ENCODE measurements around the gene CDK5R1.
"Not testable (repeated sequence)": the region's sequence is repeated elsewhere in the genome, so short reads cannot be mapped to it uniquely, and the experiment has no call there.

Gene CDK5R1

DNA sequence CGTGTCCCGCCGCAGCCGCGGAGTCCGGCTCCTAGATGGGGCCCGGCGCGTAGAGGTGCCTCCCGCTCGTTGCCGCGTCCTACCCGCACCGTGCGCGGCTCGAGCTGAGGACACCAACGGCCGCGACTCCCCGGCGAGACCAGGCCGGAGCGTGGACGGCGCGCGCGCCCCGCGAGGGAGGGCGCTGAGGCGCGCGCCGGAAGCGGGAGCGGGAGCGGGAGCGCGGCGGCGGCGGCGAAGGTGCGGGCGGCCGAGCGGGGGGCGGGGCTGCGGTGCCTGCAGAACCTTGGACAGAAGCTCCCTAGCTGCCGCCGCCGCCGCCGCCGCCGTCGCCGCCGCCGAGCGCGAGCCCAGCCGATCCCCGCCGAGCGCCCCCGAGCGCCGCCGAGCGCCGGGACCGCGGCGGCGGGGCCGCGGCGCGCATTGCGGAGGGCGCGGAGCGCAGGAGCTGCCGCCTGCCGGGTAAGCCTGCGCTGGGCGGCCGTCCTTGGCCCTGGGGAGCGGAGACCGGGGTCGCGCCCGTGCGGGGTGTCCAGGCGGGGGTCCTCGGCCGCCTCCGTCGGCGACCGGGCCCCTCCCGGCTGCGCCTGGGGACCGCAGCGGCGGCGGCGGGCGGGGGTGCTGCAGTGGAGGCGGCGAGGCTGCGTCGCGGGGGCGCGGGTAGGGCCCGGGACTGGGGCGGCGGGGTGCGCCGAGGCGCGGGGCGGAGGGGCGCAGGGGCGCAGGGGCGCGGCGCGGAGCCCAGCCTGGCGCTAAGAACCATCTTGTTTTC lies at the start of gene CDK5R1:
CDK5R1 (plus strand) TSS at position 293 of the 772 bp plus-strand sequence. CDS start 628 bp downstream, outside the sequence.
- peak; percentile 49 for DNase-seq (ENCODE audit: low read depth)

DNA sequence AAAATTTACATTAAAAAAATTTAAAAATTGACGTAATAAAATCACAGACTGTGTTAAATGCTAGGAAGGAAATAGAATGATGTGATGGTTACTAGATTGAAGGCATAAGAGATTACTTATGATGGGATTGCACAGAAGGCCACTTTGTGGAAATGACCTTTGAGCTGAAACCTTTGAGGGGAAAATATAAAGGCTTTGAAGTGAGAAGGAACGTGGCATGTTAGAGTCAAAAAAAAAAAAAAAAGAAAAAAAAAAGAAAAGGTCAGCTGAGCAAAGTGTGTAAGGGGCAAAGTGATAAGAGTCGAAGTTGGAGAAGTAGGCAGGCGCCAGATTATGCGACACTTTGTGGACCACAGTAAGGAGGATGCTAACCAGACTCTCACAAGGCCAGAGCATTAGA lies 46.1 kb upstream of the CDK5R1 start:
- no peak for DNase-seq (ENCODE audit: low read depth)

DNA sequence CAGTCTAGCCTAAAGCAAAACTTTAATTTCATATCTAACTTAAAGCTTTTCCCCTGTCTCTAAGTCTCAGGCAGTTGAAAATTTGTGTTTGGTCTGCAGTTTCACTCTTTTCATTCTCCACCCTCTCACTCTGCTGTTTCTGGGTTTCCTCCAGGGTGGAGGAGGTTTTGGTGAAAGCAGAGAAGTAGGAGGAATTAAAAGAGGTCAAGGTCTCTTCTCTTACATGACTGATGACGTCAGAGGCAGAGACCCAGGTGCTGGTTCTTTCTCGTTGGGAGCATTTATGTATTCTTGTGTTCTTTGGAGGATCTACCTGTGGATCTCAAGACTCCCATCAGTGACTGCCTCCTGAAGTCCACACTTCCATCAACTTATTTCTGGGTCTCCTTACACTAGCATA lies 44.9 kb upstream of the CDK5R1 start:
- DNase-seq (ENCODE audit: low read depth) = no peak

DNA sequence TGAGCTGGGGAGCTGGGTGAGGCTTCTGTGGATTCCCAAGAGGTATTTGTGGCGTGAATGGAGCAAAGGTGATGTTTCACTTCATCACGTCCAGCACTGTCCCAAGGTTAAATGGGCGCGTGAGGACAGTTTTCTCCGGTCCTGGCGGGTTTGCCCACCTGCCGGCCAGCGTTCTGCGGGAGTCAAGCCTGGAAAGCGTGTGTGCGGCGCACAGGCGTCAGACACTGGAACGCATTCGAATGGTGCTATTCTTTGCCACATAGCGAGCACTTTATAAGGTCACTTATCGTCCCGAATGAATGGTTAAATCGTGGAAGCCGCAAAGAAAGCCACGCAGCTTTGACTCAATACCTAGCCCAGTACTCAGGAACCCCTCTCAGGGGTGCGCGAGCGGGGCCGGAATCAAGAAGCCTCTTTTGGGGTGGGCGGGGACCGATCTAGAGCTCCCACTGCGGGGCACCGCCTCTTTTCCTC lies 42.9 kb upstream of the CDK5R1 start:
- no peak for DNase-seq (ENCODE audit: low read depth)

DNA sequence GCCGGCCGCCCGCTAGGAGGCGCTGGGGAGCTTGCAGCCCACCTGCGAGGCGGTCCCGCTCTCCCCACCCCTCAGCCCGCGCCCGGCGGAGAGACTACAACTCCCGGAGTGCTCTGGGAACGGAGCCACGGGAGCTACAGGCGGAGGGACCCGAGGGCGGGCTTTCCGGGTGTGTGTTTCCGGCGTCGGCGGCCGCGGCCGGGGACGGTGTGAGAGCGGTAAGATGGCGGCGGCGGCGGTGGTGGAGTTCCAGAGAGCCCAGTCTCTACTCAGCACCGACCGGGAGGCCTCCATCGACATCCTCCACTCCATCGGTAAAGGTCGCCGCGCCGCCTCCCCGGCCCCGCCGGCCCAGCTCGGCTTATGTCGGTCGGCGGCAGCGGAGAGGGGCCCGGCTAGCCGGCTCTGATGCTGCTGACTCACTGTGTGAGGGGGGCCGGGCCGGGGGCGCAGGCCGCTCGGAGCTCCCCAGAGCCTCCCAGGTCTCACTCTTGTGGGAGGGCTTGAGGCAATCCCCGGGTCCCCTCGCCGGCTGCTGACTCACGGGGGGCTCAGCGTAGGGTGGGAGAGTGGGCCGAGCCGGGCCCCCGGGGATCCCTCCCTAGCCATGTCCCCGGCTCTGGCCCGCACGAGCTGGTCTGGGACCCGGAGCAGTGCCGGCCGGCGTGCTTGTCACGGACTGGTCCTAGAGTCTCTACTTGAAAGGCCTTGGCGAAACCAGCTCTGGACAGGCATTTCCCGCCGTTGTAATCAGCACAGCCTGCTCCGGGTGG lies 42.3 kb upstream of the CDK5R1 start, which contains the start of gene PSMD11:
PSMD11 (plus strand) TSS at position 210 of the 773 bp plus-strand sequence; CDS start at position 224, 14 bp downstream.
- DNase-seq (ENCODE audit: low read depth) = peak; percentile 99

DNA sequence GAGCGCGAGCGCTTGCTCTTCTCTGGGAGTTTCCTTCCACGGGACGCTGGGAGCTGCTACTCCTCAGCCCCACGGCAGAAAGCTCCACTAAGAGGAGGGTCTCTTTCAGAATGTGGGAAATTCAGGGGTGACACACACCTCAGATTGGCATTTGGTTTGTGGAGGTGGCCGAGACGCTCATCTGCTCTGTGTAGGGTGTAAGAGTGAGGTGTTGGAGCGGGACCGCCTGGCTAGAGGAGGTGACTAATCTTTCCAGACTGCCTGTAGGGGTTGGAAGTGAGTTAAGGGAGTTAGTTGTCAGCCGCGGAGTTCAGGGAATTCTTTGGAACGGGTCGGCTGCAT lies 41.7 kb upstream of the CDK5R1 start:
- peak; percentile 25 for DNase-seq (ENCODE audit: low read depth)

DNA sequence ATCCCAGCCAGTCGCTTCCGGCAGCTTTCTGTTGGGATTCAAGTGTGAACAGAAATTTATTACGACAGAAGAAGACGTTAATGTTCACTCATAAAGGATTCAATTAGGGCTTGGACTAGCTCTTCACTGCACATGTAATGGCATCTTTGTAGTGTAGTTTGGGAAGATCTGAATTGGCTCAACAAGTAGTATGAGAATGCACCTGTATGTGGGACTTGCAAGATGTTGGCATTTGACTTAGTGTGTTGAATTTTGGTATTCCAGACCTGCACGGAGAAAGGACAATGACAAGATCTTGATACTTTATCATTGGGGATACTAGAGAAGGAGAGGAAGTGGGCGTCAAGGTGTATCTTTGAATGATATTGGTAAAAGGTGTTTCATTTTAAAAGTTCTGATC lies 41.3 kb upstream of the CDK5R1 start:
- DNase-seq (ENCODE audit: low read depth) = no peak

DNA sequence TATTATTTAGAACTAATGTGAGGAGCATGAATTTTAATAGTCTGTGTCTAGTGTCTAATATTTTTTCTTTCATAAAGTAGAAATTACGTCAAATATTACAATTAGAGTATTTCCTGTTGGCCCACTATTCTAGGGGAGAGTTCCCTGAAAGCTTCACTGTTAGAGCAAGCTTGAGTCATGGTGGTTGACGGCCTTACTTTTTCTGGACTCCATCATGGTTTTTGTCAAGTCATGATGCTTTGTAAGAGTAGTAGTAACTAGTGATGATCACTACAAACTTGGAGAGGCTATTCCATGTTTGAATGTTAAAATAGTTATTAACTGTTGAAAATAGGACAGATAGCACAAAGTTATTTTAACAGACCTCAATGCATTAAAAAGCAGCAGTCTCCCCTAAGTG lies 40.8 kb upstream of the CDK5R1 start:
- DNase-seq (ENCODE audit: low read depth) = no peak

DNA sequence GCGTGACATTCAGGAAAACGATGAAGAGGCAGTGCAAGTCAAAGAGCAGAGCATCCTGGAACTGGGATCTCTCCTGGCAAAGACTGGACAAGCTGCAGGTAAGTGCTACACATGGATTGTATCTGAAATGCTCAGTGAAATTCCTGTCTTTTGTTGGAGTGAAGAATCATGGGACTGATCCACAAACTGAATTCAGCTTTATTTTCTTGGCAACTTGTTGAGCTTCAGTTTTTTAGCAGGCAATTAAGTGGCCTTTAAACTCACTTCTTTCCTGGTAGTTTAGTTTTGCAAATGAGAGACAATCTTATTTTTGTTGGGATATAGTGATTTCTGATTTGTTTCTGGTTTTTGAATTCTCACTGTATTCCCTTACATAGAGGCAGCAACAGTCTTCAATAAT lies 39.8 kb upstream of the CDK5R1 start:
- DNase-seq (ENCODE audit: low read depth) = no peak

DNA sequence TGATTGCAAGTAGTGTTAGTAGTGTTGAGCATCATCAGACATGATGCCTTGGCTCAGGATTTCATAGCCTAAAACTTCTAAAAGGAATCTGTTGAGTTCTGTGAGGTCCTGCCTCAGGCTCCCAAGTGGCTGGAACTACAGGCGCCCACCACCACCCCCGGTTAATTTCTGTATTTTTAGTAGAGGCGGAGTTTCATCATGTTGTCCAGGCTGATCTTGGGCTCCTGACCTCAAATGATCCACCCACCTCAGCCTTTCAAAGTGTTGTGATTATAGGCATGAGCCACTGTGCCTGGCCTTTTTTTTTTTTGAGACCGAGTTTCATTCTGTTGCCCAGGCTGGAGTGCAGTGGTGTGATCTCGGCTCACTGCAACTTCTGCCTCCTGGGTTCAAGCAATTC lies 36.8 kb upstream of the CDK5R1 start:
- no peak for DNase-seq (ENCODE audit: low read depth)

DNA sequence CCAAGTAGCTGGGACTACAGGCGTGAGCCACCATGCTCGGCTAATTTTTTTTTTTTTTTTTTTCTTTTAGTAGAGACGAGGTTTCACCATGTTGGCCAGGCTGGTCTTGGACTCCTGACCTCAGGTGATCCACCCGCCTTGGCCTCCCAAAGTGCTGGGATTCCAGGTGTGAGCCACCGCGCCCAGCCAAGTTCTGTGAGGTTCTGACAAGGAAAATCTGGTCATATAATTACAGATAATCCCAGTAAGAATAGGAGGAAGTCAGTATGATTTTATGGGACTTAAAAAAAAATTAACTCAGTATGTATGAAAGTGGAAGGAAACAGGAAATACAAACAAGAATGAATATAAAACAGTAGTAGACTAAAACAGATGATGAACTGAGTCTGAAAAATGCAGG lies 36.4 kb upstream of the CDK5R1 start:
- DNase-seq (ENCODE audit: low read depth) = not testable (repeated sequence)

DNA sequence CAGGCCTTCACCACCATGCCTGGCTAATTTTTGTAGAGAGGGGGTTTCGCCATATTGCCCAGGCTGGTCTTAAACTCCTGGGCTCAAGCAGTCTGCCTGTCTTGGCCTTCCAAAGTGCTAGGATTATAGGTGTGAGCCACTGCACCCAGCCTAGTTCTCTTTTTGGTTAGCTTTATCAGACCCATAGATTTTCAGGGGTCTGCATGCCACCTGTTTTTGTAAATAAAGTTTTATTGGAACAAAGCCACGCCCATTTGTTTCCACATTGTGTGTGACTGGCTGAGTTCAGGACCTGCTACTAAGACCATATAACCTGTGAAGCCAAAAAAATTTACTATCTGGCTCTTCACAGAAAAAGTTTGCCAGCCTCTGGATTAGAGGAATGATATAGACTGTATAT lies 34.9 kb upstream of the CDK5R1 start:
- DNase-seq (ENCODE audit: low read depth) = no peak

DNA sequence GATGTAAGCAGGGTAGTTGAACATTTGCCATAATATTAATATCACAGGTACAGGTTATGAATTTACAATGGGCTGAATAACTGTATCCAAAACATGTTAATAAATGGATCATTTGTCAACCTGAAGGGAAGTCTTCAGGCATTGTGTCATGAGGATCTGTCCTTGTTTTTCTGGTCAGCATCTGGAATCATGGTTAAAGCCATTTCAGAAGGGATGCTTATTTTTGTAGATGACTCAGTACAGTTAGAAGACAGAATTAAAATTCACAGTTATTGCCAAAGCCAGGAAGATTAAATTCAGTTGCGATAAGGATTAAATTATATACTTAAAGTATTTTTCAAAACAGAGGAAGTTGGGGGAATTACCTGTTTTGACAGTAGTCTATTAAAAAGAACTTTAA lies 34.5 kb upstream of the CDK5R1 start:
- no peak for DNase-seq (ENCODE audit: low read depth)

DNA sequence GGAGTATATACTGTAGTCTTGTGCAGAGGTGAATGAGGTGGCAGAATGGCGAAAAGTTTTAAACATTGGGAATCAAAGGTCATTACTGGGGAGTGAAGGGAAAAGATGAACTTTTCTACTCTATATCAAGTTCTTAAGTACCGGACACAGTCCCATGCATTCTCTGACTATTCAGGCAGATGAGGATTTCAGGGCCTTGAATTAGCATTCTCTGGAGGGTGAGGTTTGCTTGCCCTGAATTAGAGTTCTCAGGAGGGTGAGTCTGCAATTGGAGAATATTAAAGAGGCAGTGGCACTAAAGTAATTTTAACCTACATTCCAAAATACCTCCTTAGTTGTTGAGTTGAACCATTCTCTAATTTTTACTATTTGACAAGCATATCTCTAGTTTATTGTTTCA lies 33.4 kb upstream of the CDK5R1 start:
- no peak for DNase-seq (ENCODE audit: low read depth)

DNA sequence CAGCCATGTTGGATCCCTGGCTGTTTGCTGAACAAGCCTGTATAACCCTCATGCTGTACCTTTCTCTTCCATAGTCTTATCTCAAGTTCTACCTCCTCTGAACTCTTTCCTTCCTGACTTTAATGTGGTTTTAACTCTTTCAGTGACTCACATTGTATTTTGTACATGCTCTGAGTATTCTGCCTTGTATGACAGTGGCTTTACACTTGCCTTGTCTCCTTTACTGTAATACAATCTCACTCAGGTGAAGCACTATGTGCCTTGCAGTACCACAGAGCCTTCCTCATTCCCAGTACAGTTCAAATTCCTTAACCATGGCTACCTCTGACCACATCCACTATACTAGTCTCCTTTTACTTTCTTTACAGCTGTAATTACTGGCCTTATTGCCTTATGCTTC lies 28.4 kb upstream of the CDK5R1 start:
- DNase-seq (ENCODE audit: low read depth) = no peak

DNA sequence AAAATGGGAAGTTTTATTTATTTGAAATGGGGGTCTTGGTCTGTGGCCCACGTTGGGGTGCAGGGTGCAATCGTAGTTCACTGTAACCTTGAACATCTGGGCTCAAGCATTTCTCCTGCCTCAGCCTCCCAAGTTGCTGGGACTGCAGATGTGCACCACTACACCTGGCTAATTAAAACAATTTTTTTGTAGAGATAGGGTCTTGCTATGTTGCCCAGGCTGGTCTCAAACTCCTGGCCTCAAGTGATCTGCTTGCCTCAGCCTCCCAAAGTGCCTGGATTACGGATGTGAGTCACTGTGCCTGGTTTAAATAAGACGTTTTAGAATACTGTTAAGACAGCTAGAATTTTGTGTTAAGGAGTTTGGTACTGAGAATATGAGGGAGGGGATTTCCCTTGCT lies 26.7 kb upstream of the CDK5R1 start:
- no peak for DNase-seq (ENCODE audit: low read depth)

DNA sequence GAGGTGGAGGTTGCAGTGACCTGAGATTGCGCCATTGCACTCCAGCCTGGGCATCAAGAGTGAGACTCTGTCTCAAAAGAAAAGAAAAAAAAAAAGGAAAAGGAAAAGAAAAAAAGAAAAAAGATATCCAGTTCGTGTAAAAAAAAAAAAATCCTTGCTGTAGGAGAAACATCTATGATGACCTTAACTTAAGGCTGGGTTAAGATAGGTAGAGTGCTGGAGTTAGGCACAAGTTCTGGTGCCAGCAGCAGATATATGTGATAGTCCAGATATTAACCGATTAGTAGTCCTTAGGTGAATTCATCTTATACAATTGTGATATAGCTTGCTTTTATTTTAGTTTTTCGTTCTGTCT lies 25.3 kb upstream of the CDK5R1 start:
- no peak for DNase-seq (ENCODE audit: low read depth)

DNA sequence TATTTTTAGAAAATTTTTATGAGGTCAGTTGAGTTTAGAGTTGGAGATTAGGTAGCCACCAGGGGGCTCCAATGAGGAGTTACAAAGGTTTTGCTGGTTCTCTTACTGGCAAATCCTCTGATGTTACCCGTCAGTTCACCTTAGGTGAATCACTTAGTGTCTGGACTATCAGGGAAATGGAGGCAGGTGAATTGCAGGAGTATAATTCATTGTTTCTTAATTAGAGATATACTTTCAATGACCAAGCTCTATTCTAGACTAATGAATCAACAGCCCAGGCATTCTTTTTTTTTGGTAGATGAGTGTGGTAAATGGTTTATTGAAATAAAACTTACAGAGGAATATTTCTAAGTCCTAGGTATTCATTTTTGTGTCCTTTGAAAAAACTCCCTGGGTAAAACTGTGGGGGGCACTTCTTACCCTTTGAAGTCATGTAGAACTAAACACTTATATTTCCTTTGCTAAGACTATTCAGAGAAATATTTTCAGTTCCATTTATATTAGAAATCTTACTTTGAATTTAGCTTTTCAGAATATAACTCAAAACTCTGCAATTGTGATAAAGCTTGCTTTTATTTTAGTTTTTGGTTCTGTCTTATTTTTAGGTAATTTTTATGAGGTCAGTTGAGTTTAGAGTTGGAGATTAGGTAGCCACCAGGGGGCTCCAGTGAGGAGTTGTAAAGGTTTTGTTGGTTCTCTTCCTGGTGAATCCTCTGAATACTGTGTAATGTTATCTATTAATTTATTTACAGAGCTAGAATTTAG lies 24.8 kb upstream of the CDK5R1 start:
- peak; percentile 49 for DNase-seq (ENCODE audit: low read depth)

DNA sequence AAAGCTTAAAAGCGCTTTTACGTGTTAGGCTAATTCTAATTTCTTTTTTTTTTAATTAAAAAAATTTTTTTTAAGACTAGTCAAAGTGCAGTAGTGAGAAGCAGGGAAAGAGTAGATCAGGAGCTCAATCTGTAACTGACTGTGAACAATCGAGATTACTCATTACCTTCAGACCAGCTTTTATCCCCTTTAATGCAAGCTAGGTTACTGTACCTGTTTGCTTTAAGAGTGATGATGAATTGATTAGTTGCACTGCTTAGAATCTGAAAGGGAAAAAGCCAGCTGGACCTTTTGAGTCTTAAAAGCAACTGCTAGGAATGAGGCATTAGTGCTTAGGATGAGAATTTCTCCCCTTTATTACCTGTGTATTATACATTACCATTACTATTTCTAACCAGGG lies 23.5 kb upstream of the CDK5R1 start:
- DNase-seq (ENCODE audit: low read depth) = no peak

DNA sequence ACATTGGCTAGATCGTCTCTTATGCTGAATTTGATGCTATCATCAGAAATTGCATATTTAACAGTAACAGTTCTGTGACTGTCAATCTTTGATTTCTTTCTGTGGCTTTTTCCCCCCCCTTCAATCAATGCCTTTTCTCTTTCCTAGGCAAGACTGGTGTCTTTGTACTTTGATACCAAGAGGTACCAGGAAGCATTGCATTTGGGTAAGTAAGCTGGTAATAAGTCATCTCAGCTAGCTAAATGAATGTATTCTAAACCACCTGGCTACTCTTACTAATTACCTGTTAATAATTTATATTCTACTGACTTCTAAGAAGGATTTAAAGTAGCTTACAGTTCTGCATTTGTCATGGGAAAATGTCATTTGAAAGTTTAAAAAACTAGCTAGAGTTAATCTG lies 22.4 kb upstream of the CDK5R1 start:
- no peak for DNase-seq (ENCODE audit: low read depth)

DNA sequence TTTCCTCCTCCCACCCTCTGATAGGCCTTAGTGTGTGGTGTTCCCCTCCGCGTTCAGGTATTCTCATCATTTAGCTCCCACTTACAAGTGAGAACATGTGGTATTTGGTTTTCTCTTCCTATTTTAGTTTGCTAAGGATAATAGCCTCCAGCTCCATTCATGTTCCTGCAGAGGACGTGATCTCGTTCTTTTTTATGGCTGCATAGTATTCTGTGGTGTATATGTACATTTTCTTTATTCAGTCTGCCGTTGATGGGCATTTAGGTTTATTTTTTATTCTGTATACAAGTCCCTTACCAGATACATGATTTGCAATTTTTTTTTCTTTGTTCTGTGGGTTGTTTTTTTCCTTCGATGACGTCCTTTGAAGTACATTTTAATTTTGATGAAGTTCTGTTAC lies 18.8 kb upstream of the CDK5R1 start:
- no peak for DNase-seq (ENCODE audit: low read depth)

DNA sequence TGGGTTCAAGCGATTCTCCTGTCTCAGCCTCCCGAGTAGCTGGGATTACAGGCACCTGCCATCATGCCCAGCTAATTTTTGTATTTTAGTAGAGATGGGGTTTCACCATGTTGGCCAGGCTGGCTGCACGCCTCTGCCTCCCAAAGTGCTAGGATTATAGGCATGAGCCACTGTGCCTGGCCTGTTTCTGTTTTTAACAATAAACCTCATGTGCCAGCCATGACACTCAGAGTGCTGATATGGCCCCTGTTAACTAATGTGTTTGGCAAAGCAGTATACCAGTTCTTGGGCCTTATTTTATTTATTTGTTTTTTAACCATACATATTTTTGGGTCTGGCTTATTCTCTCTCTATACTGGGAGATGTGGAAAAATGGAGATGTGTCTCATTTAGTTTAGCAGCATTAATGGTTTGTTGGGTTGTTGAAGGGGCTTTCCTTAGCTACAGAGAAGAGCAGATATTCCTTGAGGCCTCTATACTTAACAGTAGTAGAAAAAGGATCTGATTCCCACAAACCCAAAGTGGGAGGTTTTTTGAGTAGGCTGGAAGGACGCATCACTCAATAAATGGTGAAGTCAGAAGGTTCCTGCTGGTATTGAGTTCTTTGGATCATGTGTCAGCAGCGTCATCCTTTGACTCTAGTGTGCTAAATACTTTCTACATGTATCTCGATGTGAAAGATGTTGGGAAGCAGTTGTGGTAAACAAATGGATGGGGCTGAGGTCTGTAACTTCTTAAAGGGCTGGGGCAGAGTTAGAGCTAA lies 16.2 kb upstream of the CDK5R1 start:
- DNase-seq (ENCODE audit: low read depth) = no peak

Measured in activated gamma-delta T cell treated with anti-CD3 and anti-CD28 coated beads, Interleukin-2, amount 50 U/mL, for 16 hours (primary cell).